ENCODE data around the gene CXCR4.

- TF ChIP-seq CTCF (IDR thresholded peaks at IDR 0.05) = no peak
- TF ChIP-seq POLR2A (IDR thresholded peaks at IDR 0.05) = no peak
Observed at GRCh38 chr2:136081582-136082210, 36.3 kb downstream of the CXCR4 start.
